ENCODE measurements around the gene STK35. TPM values are rescaled to one million over a fixed set of nuclear protein-coding genes. Genes with fewer than 3 reads are reported as not detected.

The STK35 gene
- total and polyA plus RNA-seq, 2 experiments from 2014 or later, result 6.9 to 19.7 TPM

GRCh38 chr20:2162823-2163166 lies 61.2 kb downstream of the STK35 start:
- DNase-seq, result no peak
- H3K27me3 ChIP-seq (replicated peaks; ENCODE audit: insufficient read depth), result no peaks in the 10 kb centered on the region
- H3K27ac ChIP-seq, result no peak overlapping the region
- H3K9me3 ChIP-seq (ENCODE audit: low read depth), result no peaks in the 10 kb centered on the region
- no peak overlapping the region for H3K4me2 ChIP-seq (ENCODE audit: unreplicated experiment)
- H3K79me2 ChIP-seq (ENCODE audit: insufficient read depth), result no peaks in the 10 kb centered on the region
- no peak overlapping the region for H3K9ac ChIP-seq
- TF ChIP-seq EZH2 (IDR thresholded peaks at IDR 0.05; ENCODE audit: insufficient read depth, poor library complexity, severe bottlenecking) (no peak), EZH2phosphoT487 (IDR thresholded peaks at IDR 0.05; ENCODE audit: insufficient read depth, low read depth) (no peak)
- H2AFZ ChIP-seq, result no peak overlapping the region
- no peaks in the 10 kb centered on the region for H3K36me3 ChIP-seq (ENCODE audit: low read depth)
- in situ Hi-C loops (cut with MboI), result no loop called here
- 83 to 85% methylated on average over 11 of the region's 11 CpGs for WGBS, 2 experiments (ENCODE audit: low coverage in 1 of 2, low lambda C conversion rate in 2 of 2, missing lambda C conversion rate in 2 of 2)
- no peaks in the 10 kb centered on the region for H4K20me1 ChIP-seq (ENCODE audit: insufficient read depth)
- H3F3A ChIP-seq (ENCODE audit: insufficient read depth), result no peaks in the 10 kb centered on the region
- no peaks in the 10 kb centered on the region for H3K4me1 ChIP-seq (ENCODE audit: insufficient read depth)
- H3K4me3 ChIP-seq, result no peak overlapping the region
- no peaks in the 10 kb centered on the region for H3K9me2 ChIP-seq (ENCODE audit: insufficient read depth)

GRCh38 chr20:2163312-2163711 lies 61.7 kb downstream of the STK35 start:
- H3K9me3 ChIP-seq (ENCODE audit: low read depth), result no peaks in the 10 kb centered on the region
- H3K4me1 ChIP-seq (ENCODE audit: insufficient read depth), result no peaks in the 10 kb centered on the region
- H4K20me1 ChIP-seq (ENCODE audit: insufficient read depth), result no peaks in the 10 kb centered on the region
- WGBS, 2 experiments (ENCODE audit: low coverage in 1 of 2, low lambda C conversion rate in 2 of 2, missing lambda C conversion rate in 2 of 2), result 62 to 68% methylated on average over 8 of the region's 8 CpGs
- H3K4me2 ChIP-seq (ENCODE audit: unreplicated experiment), result no peak overlapping the region
- no peaks in the 10 kb centered on the region for H3K79me2 ChIP-seq (ENCODE audit: insufficient read depth)
- no peaks in the 10 kb centered on the region for H3K36me3 ChIP-seq (ENCODE audit: low read depth)
- no peak for TF ChIP-seq EZH2phosphoT487 (IDR thresholded peaks at IDR 0.05; ENCODE audit: insufficient read depth, low read depth)
- no peak for TF ChIP-seq EZH2 (IDR thresholded peaks at IDR 0.05; ENCODE audit: insufficient read depth, poor library complexity, severe bottlenecking)
- in situ Hi-C loops (cut with MboI), result no loop called here
- H3K27ac ChIP-seq, result no peak overlapping the region
- H3K9me2 ChIP-seq (ENCODE audit: insufficient read depth), result no peaks in the 10 kb centered on the region
- H3K9ac ChIP-seq, result no peak overlapping the region
- H3K27me3 ChIP-seq (replicated peaks; ENCODE audit: insufficient read depth), result no peaks in the 10 kb centered on the region
- H3F3A ChIP-seq (ENCODE audit: insufficient read depth), result no peaks in the 10 kb centered on the region
- no peak overlapping the region for H2AFZ ChIP-seq
- no peak overlapping the region for H3K4me3 ChIP-seq
- no peak for DNase-seq

GRCh38 chr20:2163757-2164156 lies 62.1 kb downstream of the STK35 start:
- H3F3A ChIP-seq (ENCODE audit: insufficient read depth), result no peaks in the 10 kb centered on the region
- no peak overlapping the region for H3K9ac ChIP-seq
- 68 to 74% methylated on average over 4 of the region's 4 CpGs for WGBS, 2 experiments (ENCODE audit: low coverage in 1 of 2, low lambda C conversion rate in 2 of 2, missing lambda C conversion rate in 2 of 2)
- DNase-seq, result no peak
- TF ChIP-seq EZH2 (IDR thresholded peaks at IDR 0.05; ENCODE audit: insufficient read depth, poor library complexity, severe bottlenecking) (no peak), EZH2phosphoT487 (IDR thresholded peaks at IDR 0.05; ENCODE audit: insufficient read depth, low read depth) (no peak)
- no peaks in the 10 kb centered on the region for H3K36me3 ChIP-seq (ENCODE audit: low read depth)
- H3K9me3 ChIP-seq (ENCODE audit: low read depth), result no peaks in the 10 kb centered on the region
- no peak overlapping the region for H3K4me3 ChIP-seq
- in situ Hi-C loops (cut with MboI), result no loop called here
- no peak overlapping the region for H3K27ac ChIP-seq
- no peaks in the 10 kb centered on the region for H3K79me2 ChIP-seq (ENCODE audit: insufficient read depth)
- H4K20me1 ChIP-seq (ENCODE audit: insufficient read depth), result no peaks in the 10 kb centered on the region
- no peak overlapping the region for H3K4me2 ChIP-seq (ENCODE audit: unreplicated experiment)
- no peaks in the 10 kb centered on the region for H3K4me1 ChIP-seq (ENCODE audit: insufficient read depth)
- no peaks in the 10 kb centered on the region for H3K27me3 ChIP-seq (replicated peaks; ENCODE audit: insufficient read depth)
- H3K9me2 ChIP-seq (ENCODE audit: insufficient read depth), result no peaks in the 10 kb centered on the region
- H2AFZ ChIP-seq, result no peak overlapping the region

GRCh38 chr20:2164421-2164820 lies 62.8 kb downstream of the STK35 start:
- Histone ChIP-seq H3K4me3 (no peak overlapping the region), H3K36me3 (ENCODE audit: low read depth) (no peaks in the 10 kb centered on the region), H3K9me2 (ENCODE audit: insufficient read depth) (no peaks in the 10 kb centered on the region), H3K79me2 (ENCODE audit: insufficient read depth) (no peaks in the 10 kb centered on the region), H3K9ac (no peak overlapping the region), H3K4me2 (ENCODE audit: unreplicated experiment) (no peak overlapping the region), H3K27me3 (replicated peaks; ENCODE audit: insufficient read depth) (no peaks in the 10 kb centered on the region), H4K20me1 (ENCODE audit: insufficient read depth) (no peaks in the 10 kb centered on the region), H3F3A (ENCODE audit: insufficient read depth) (no peaks in the 10 kb centered on the region), H3K4me1 (ENCODE audit: insufficient read depth) (no peaks in the 10 kb centered on the region), H3K27ac (no peak overlapping the region), H3K9me3 (ENCODE audit: low read depth) (no peaks in the 10 kb centered on the region), H2AFZ (no peak overlapping the region)
- DNase-seq, result no peak
- in situ Hi-C loops (cut with MboI), result no loop called here
- TF ChIP-seq EZH2phosphoT487 (IDR thresholded peaks at IDR 0.05; ENCODE audit: insufficient read depth, low read depth), result no peak
- TF ChIP-seq EZH2 (IDR thresholded peaks at IDR 0.05; ENCODE audit: insufficient read depth, poor library complexity, severe bottlenecking), result no peak
- WGBS, 2 experiments (ENCODE audit: low coverage in 1 of 2, low lambda C conversion rate in 2 of 2, missing lambda C conversion rate in 2 of 2), result 76 to 80% methylated on average over 7 of the region's 7 CpGs

GRCh38 chr20:2164966-2165365 lies 63.3 kb downstream of the STK35 start:
- WGBS, 2 experiments (ENCODE audit: low coverage in 1 of 2, low lambda C conversion rate in 2 of 2, missing lambda C conversion rate in 2 of 2), result 75 to 76% methylated on average over 16 of the region's 16 CpGs
- H3K79me2 ChIP-seq (ENCODE audit: insufficient read depth), result no peaks in the 10 kb centered on the region
- no peaks in the 10 kb centered on the region for H3K36me3 ChIP-seq (ENCODE audit: low read depth)
- no peak overlapping the region for H3K27ac ChIP-seq
- no peak overlapping the region for H3K9ac ChIP-seq
- no peaks in the 10 kb centered on the region for H3K4me1 ChIP-seq (ENCODE audit: insufficient read depth)
- no peaks in the 10 kb centered on the region for H4K20me1 ChIP-seq (ENCODE audit: insufficient read depth)
- no peak for TF ChIP-seq EZH2phosphoT487 (IDR thresholded peaks at IDR 0.05; ENCODE audit: insufficient read depth, low read depth)
- no peaks in the 10 kb centered on the region for H3K9me3 ChIP-seq (ENCODE audit: low read depth)
- no peak overlapping the region for H2AFZ ChIP-seq
- H3K4me3 ChIP-seq, result no peak overlapping the region
- H3K27me3 ChIP-seq (replicated peaks; ENCODE audit: insufficient read depth), result no peaks in the 10 kb centered on the region
- DNase-seq, result no peak
- H3F3A ChIP-seq (ENCODE audit: insufficient read depth), result no peaks in the 10 kb centered on the region
- no peak overlapping the region for H3K4me2 ChIP-seq (ENCODE audit: unreplicated experiment)
- H3K9me2 ChIP-seq (ENCODE audit: insufficient read depth), result no peaks in the 10 kb centered on the region
- in situ Hi-C loops (cut with MboI), result no loop called here
